HFFc6 (cell line): Measurements from ENCODE around the gene GRAMD4. TPM values are rescaled to one million over a fixed set of nuclear protein-coding genes. Genes with fewer than 3 reads are reported as not detected.

Source experiments
- DNase-seq: peaks from one replicate; pipeline ENCODE4 v3.0.0-alpha.2; 2018
- H3K27ac Mint-ChIP-seq: 2 replicates; pipeline ENCODE4 v1.8.0; 2020; ENCODE audit warnings: mild to moderate bottlenecking, mixed read lengths
- H3K27me3 Mint-ChIP-seq: 2 replicates; pipeline ENCODE4 v1.8.0; 2021; ENCODE audit warnings: mild to moderate bottlenecking, moderate library complexity, mixed read lengths; ENCODE audit not compliant: insufficient read depth
- H3K36me3 Mint-ChIP-seq: 2 replicates; pipeline ENCODE4 v1.8.0; 2021; ENCODE audit warnings: low read depth, mixed read lengths
- H3K4me1 Mint-ChIP-seq: 2 replicates; pipeline ENCODE4 v1.8.0; 2020; ENCODE audit warnings: low read depth, mixed read lengths
- H3K4me3 Mint-ChIP-seq: 2 replicates; pipeline ENCODE4 v1.8.0; 2020; ENCODE audit warnings: mild to moderate bottlenecking, moderate library complexity, mixed read lengths
- H3K9me3 Mint-ChIP-seq: 2 replicates; pipeline ENCODE4 v1.8.0; 2020; ENCODE audit warnings: mild to moderate bottlenecking, mixed read lengths
- CTCF ChIP-seq: fragments of 200-600 bp; sonication (generic); IDR thresholded peaks from 2 replicates; pipeline ENCODE4 v1.5.0; 2021; ENCODE audit warnings: antibody characterized with exemption, mild to moderate bottlenecking
- total RNA-seq, 6 experiments: library from RNA; stranded (reverse); fragmentation: NEBNext Ultra II Directional; extraction: Animal tissue kit (Norgen Biotek cat#: 25700); gene quantifications; 2 replicates in 1 of 6; 3 replicates in 5 of 6; pipeline ENCODE4 v1.2.3, GENCODE V29; 2021

GRAMD4 gene
- total RNA-seq, 6 experiments from 2014 or later, result 6.8 to 16.3 (median 9.5) TPM

- DNase-seq, result no peak
- H3K36me3 Mint-ChIP-seq, result no peaks in the 10 kb centered on the region
- TF ChIP-seq CTCF, result no peak
- peaks cover 5% of the 10 kb centered on the region; the same call in 1 of the 2 replicates for H3K27me3 Mint-ChIP-seq
- no peaks in the 10 kb centered on the region for H3K9me3 Mint-ChIP-seq
- no peak overlapping the region for H3K27ac Mint-ChIP-seq
- no peak overlapping the region for H3K4me3 Mint-ChIP-seq
- H3K4me1 Mint-ChIP-seq, result no peaks in the 10 kb centered on the region
Observed at GRCh38 chr22:46610356-46610755, 9.8 kb upstream of the GRAMD4 start.

- Mint-ChIP-seq H3K27ac (no peak overlapping the region), H3K9me3 (no peaks in the 10 kb centered on the region), H3K4me3 (no peak overlapping the region), H3K4me1 (no peaks in the 10 kb centered on the region), H3K27me3 (peaks cover 5% of the 10 kb centered on the region; the same call in 1 of the 2 replicates), H3K36me3 (no peaks in the 10 kb centered on the region)
- no peak for TF ChIP-seq CTCF
- no peak for DNase-seq
Observed at GRCh38 chr22:46611189-46611588, 9.0 kb upstream of the GRAMD4 start.

GRCh38 chr22:46612341-46612903 lies 7.8 kb upstream of the GRAMD4 start:
- no peaks in the 10 kb centered on the region for H3K4me1 Mint-ChIP-seq
- no peak for DNase-seq
- H3K36me3 Mint-ChIP-seq, result no peaks in the 10 kb centered on the region
- H3K9me3 Mint-ChIP-seq, result no peaks in the 10 kb centered on the region
- no peak overlapping the region for H3K27ac Mint-ChIP-seq
- H3K27me3 Mint-ChIP-seq, result peaks cover 5% of the 10 kb centered on the region; the same call in 1 of the 2 replicates
- TF ChIP-seq CTCF, result no peak
- no peak overlapping the region for H3K4me3 Mint-ChIP-seq

DNA sequence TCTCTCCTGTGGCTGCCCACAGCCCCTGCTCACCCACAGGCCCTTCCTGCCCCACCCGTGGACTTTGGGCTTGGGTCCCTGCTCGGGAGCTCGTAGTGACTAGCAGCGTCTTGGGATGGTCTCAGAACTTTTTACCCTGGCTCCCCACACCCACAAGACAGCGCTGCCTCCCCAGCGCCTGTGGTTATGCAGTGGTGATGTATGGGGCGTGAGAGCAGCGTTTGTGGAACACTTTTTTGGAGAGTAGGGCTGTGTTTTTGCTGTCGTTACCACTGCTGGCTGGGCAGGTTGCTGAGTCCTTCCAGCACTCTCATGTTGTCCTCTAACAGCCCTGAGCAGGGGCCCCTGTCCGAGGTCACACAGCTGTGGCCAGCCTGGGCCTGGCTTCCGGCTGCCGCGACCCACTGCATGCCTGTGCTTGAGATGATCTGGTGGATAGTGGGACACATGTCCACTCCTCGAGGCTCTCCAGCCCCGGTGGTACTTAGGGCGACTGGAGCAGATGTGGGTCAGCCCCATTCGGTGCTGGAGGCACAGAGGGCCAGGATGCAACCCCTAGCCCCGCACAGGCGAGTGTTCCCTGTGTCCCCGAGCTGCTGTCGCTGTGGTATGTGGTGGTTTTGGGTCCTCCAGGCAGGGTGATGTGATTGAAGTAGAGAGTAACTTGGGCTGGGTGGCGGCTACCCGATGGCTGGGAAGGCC lies 7.1 kb upstream of the GRAMD4 start:
- Mint-ChIP-seq H3K9me3 (no peaks in the 10 kb centered on the region), H3K27me3 (no peaks in the 10 kb centered on the region; the same call in 1 of the 2 replicates), H3K36me3 (no peaks in the 10 kb centered on the region), H3K4me1 (no peaks in the 10 kb centered on the region), H3K4me3 (no peak overlapping the region), H3K27ac (no peak overlapping the region)
- no peak for TF ChIP-seq CTCF
- no peak for DNase-seq

DNA sequence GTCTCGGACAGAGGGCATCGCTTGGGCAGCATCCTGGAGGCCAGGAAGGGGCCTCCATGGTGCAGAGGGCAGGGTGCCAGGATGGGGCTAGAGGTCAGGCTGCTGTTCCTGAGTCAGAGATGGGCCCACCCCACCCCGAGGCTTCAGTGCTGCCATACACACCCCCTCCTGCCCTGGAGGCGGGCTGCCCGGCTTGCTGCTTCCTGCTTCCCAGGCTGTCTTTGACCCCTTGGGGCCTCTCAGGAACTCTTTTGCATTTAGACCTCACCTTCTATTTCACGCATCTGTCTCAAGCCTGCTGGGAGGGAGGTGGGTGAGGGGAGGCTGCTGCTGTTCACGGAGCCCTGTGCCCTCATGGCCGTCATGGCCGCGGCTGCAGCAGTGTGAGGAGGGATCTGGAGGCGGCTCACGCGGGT lies 6.6 kb upstream of the GRAMD4 start:
- Mint-ChIP-seq H3K36me3 (no peaks in the 10 kb centered on the region), H3K4me1 (no peaks in the 10 kb centered on the region), H3K4me3 (no peak overlapping the region), H3K9me3 (no peaks in the 10 kb centered on the region), H3K27ac (no peak overlapping the region), H3K27me3 (no peaks in the 10 kb centered on the region)
- DNase-seq, result no peak
- TF ChIP-seq CTCF, result no peak
